GM19324 (cell line): Measurements from ENCODE around the gene ANKAR.
"Not testable (repeated sequence)": the region's sequence is repeated elsewhere in the genome, so short reads cannot be mapped to it uniquely, and the experiment has no call there.

ENCODE experiments used
- ATAC-seq: cut with Tn5 transposase; IDR thresholded peaks from one replicate; pipeline ENCODE4 v1.9.1; 2021; ENCODE audit warnings: mild to moderate bottlenecking, moderate library complexity; ENCODE audit not compliant: unreplicated experiment, low FRiP score

ANKAR gene

GRCh38 chr2:189658306-189659212 lies 15.9 kb upstream of the ANKAR start:
- no peak for ATAC-seq

GRCh38 chr2:189659734-189660133 lies 14.7 kb upstream of the ANKAR start:
- no peak for ATAC-seq

GRCh38 chr2:189660803-189661147 lies 13.7 kb upstream of the ANKAR start:
- ATAC-seq: no peak

- ATAC-seq: peak; percentile 97
These were observed 13.1 kb upstream of the ANKAR start, which contains the start of gene ASNSD1 for GRCh38 chr2:189661148-189661956. Gene ASNSD1 (plus strand): TSS chr2:189661459. CDS start chr2:189666133, 4,674 bp downstream.

- ATAC-seq: no peak
These were observed 12.5 kb upstream of the ANKAR start for GRCh38 chr2:189661957-189662321.

GRCh38 chr2:189662669-189663226 lies 11.7 kb upstream of the ANKAR start:
- ATAC-seq: no peak

GRCh38 chr2:189663319-189663718 lies 11.2 kb upstream of the ANKAR start:
- not testable (repeated sequence) for ATAC-seq

- ATAC-seq: no peak
These were observed 4.6 kb upstream of the ANKAR start for GRCh38 chr2:189669913-189670312.

- no peak for ATAC-seq
These were observed 653 bp upstream of the ANKAR start for GRCh38 chr2:189673661-189674373.

GRCh38 chr2:189676471-189676870 lies 2.0 kb downstream of the ANKAR start:
- no peak for ATAC-seq

GRCh38 chr2:189679226-189679625 lies 4.8 kb downstream of the ANKAR start:
- no peak for ATAC-seq

- ATAC-seq: no peak
These were observed 6.7 kb downstream of the ANKAR start for GRCh38 chr2:189681203-189681602.

- no peak for ATAC-seq
These were observed 7.4 kb downstream of the ANKAR start for GRCh38 chr2:189681903-189682302.

GRCh38 chr2:189683348-189683747 lies 8.9 kb downstream of the ANKAR start:
- ATAC-seq: no peak

- no peak for ATAC-seq
These were observed 10.3 kb downstream of the ANKAR start for GRCh38 chr2:189684811-189685210.

- peak; percentile 63 for ATAC-seq
These were observed 11.2 kb downstream of the ANKAR start for GRCh38 chr2:189685540-189686229.

- not testable (repeated sequence) for ATAC-seq
These were observed 13.3 kb downstream of the ANKAR start for GRCh38 chr2:189687796-189688195.

GRCh38 chr2:189696223-189696622 lies 21.8 kb downstream of the ANKAR start:
- ATAC-seq: no peak

- no peak for ATAC-seq
These were observed 23.8 kb downstream of the ANKAR start for GRCh38 chr2:189698020-189698887.
